ENCODE measurements around the gene MYO5C.

The MYO5C gene

GRCh38 chr15:52277575-52277974, 18.0 kb downstream of the MYO5C start:
- TF ChIP-seq, protein P1, sequence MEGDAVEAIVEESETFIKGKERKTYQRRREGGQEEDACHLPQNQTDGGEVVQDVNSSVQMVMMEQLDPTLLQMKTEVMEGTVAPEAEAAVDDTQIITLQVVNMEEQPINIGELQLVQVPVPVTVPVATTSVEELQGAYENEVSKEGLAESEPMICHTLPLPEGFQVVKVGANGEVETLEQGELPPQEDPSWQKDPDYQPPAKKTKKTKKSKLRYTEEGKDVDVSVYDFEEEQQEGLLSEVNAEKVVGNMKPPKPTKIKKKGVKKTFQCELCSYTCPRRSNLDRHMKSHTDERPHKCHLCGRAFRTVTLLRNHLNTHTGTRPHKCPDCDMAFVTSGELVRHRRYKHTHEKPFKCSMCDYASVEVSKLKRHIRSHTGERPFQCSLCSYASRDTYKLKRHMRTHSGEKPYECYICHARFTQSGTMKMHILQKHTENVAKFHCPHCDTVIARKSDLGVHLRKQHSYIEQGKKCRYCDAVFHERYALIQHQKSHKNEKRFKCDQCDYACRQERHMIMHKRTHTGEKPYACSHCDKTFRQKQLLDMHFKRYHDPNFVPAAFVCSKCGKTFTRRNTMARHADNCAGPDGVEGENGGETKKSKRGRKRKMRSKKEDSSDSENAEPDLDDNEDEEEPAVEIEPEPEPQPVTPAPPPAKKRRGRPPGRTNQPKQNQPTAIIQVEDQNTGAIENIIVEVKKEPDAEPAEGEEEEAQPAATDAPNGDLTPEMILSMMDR (IDR thresholded peaks at IDR 0.05; ENCODE audit: low read depth, low read length): no peak

GRCh38 chr15:52276256-52276770, 19.3 kb downstream of the MYO5C start:
- no peak for DNase-seq (ENCODE audit: extremely low read depth, low read depth)
- TF ChIP-seq, protein P1 (IDR thresholded peaks at IDR 0.05; ENCODE audit: low read depth, low read length): no peak

More at GRCh38 chr15:52277575-52277974, 18.0 kb downstream of the MYO5C start:
- no peak for DNase-seq (ENCODE audit: extremely low read depth, low read depth)

DNA sequence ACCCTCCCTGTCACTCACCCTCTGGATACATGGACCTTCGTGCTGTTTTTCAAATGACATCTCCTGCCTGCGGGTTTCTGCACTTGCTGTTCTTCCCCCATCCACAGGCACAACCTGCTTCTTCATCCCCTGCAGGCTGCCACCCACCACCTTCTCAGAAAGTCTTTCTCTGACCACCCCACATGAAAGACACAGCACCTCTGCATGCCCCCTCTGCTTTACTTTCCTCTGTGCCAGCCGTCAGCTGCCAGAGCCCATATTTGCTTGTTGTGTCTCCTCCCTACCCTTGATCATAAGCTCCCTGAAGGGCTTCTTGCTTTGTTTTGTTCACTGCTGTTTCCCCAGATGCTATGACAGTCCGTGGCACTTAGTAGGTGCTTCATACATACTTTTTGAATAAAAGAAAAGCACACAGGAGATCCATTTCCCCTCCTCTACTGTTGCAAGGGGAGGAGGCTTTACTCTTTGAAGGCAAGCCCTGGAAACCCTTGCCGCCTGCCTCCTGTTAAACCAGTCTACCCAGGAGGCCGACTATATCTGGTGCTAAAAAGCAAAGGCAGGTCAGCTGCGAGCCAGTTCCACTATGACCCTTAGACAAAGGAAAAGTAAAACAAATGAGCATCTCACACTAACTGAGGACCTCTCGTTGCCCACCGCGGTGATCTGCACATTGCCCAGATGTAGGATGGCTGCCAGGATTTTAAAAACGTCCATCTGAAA, 31.9 kb downstream of the MYO5C start:
- DNase-seq (ENCODE audit: extremely low read depth, low read depth): no peak
- TF ChIP-seq, protein P1 (IDR thresholded peaks at IDR 0.05; ENCODE audit: low read depth, low read length): no peak

- TF ChIP-seq, protein P1 (IDR thresholded peaks at IDR 0.05; ENCODE audit: low read depth, low read length): no peak
- DNase-seq (ENCODE audit: extremely low read depth, low read depth): no peak
These were observed 33.2 kb downstream of the MYO5C start for GRCh38 chr15:52262364-52262763.

DNA sequence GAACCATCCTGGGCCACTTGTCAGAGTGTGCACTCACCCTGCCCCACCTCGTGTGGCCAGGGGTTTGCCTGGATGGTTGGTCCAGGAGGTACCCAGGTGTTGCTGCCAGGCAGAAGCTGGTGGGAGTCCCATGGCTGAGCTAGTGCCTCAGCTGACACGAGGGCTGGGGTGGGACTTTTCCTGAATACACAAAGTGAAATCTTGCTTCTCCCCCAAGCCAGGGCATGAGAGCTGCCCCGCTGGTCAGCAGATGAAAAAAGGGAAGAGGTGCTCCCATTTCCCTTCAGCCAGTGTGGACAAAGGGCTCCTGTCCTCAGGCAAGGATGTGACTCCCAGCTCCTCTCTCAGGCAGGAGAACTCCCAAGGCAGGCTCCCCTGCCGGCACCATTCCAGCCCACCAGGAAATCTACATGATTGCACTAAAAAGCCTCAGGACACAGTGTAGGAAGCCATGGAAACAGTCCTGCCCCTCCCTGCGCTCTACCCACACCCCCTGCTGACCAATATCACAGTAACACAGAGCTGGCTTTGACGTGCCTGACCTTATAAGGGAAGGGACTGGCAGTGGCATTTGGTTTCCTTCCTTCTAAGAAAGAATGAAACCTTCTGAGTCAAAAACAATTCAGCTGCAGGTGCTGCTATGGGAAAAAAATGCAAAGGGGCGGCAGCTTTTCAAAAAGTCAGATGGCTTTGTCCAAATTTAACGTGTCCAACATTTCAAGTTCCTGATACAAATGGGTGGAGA, 33.9 kb downstream of the MYO5C start:
- DNase-seq (ENCODE audit: extremely low read depth, low read depth): peak; percentile 35
- TF ChIP-seq, protein P1 (IDR thresholded peaks at IDR 0.05; ENCODE audit: low read depth, low read length): no peak; the same call in 1 of the 2 replicates

DNA sequence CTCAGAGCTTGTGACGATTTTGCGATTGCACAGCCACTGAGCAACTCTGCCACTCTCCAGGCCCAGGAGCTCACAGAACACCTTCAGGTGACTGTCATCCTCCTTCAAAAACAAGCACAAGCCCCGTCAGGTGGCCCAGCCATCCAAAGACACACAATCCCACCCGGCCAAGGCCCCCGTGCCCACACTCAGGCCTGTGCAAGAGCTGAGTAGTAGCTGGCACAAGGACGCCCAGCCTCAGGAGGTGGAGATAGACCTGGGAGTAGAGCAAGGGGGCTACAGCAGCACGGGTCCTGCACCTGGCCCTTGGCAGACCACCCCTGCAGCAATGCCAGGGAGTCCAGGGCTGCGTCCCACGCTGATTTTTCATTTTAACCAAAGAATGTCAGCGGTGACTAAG, 34.6 kb downstream of the MYO5C start:
- no peak for DNase-seq (ENCODE audit: extremely low read depth, low read depth)
- TF ChIP-seq, protein P1 (IDR thresholded peaks at IDR 0.05; ENCODE audit: low read depth, low read length): no peak

DNA sequence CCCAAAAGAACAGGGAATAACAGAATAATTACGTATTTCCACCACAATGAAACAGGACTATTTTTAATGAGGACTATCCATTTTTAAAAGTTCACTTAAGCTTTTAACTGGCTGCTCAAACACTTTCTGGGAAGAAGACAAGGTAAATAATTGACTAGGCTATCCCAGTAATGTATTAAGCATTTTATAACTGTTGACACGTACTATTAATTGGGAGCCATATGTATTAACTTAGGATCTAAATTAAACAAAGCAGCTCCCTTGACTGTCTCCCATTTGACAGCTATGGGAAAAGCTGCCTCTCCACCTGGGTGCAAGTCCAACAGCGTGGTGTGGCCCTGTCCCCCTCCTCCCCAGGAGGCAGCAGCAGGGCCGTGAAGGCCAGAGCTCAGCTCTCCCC, 36.1 kb downstream of the MYO5C start:
- TF ChIP-seq, protein P1 (IDR thresholded peaks at IDR 0.05; ENCODE audit: low read depth, low read length): no peak
- no peak for DNase-seq (ENCODE audit: extremely low read depth, low read depth)

Data from AG09319 (cell line).